ENCODE data around the gene BEGAIN.
"Not testable (repeated sequence)": the region's sequence is repeated elsewhere in the genome, so short reads cannot be mapped to it uniquely, and the experiment has no call there.

The BEGAIN gene

DNA sequence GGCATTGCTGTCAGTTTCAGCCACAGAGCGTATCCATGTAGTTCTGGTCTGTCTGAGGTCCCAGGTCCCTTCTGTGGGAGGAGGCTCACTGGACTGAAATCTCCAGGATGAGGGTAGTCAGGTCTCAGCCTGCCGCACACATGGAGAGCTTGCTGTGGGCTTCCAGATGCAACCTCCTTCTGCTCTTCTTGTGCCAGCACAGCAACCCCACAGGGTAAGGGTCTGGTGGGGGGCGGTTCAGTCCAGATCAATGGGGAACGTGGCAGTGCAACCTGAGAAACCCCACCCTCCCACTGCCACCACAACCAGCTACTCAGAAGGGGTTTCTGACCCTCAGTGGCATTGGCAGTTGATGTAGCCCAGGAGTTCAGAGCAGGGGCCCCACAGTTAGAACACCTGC lies 61.2 kb downstream of the BEGAIN start:
- Histone ChIP-seq H3K27me3 (ENCODE audit: insufficient read depth, low read length) (no peaks in the 10 kb centered on the region), H3K4me3 (ENCODE audit: low read length) (no peak overlapping the region), H3K36me3 (ENCODE audit: insufficient read depth, low read depth, low read length) (peaks cover 6% of the 10 kb centered on the region; the same call in 1 of the 2 replicates), H3K9ac (ENCODE audit: low read depth, low read length) (no peak overlapping the region), H3K27ac (ENCODE audit: low read length) (no peak overlapping the region), H3K9me3 (ENCODE audit: insufficient read depth, low read depth, low read length) (no peaks in the 10 kb centered on the region), H3K4me1 (ENCODE audit: insufficient read depth, low read length) (no peaks in the 10 kb centered on the region)

DNA sequence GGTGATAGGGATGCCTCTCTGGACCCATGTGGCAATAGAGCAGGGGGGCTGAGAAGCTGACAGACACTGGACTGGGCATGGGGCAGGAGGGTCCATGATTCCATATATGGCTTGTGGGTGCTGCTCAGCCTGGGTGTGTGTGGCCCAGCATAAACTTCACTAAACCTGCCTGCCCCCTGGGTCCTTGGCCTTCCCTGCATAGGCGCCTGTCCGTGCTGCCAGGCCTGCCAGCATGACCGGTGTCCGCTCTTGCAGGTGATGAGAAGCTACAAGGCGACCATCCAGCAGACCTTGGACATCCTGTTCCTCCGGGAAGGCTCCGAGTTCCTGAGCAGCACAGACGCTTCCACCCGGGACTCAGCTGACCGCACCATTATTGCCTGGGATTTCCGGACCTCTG lies 61.6 kb downstream of the BEGAIN start:
- H3K27me3 ChIP-seq (ENCODE audit: insufficient read depth, low read length): no peaks in the 10 kb centered on the region
- H3K27ac ChIP-seq (ENCODE audit: low read length): no peak overlapping the region
- H3K36me3 ChIP-seq (ENCODE audit: insufficient read depth, low read depth, low read length): peaks cover 6% of the 10 kb centered on the region; the same call in 1 of the 2 replicates
- H3K4me3 ChIP-seq (ENCODE audit: low read length): no peak overlapping the region
- H3K9ac ChIP-seq (ENCODE audit: low read depth, low read length): no peak overlapping the region
- no peaks in the 10 kb centered on the region for H3K4me1 ChIP-seq (ENCODE audit: insufficient read depth, low read length)
- no peaks in the 10 kb centered on the region for H3K9me3 ChIP-seq (ENCODE audit: insufficient read depth, low read depth, low read length)

DNA sequence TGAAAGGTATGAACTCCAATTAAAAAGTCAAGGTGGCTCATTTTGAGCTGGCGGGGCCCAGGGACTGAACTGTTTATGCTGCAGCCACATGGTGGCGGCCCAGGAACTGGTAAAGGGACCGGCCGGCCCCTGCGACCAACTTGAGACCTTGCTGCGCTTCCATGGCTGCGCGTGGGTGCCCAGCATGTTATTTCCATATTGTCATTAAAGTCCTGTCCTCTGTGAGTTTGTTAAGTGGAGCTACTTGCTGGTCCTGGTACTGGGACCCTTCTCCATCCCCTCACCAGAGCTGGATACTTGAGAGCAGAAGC lies 62.3 kb downstream of the BEGAIN start:
- Histone ChIP-seq H3K4me3 (ENCODE audit: low read length) (no peak overlapping the region), H3K27me3 (ENCODE audit: insufficient read depth, low read length) (no peaks in the 10 kb centered on the region), H3K9me3 (ENCODE audit: insufficient read depth, low read depth, low read length) (no peaks in the 10 kb centered on the region), H3K36me3 (ENCODE audit: insufficient read depth, low read depth, low read length) (peaks cover 6% of the 10 kb centered on the region; the same call in 1 of the 2 replicates), H3K4me1 (ENCODE audit: insufficient read depth, low read length) (no peaks in the 10 kb centered on the region), H3K27ac (ENCODE audit: low read length) (no peak overlapping the region), H3K9ac (ENCODE audit: low read depth, low read length) (no peak overlapping the region)

DNA sequence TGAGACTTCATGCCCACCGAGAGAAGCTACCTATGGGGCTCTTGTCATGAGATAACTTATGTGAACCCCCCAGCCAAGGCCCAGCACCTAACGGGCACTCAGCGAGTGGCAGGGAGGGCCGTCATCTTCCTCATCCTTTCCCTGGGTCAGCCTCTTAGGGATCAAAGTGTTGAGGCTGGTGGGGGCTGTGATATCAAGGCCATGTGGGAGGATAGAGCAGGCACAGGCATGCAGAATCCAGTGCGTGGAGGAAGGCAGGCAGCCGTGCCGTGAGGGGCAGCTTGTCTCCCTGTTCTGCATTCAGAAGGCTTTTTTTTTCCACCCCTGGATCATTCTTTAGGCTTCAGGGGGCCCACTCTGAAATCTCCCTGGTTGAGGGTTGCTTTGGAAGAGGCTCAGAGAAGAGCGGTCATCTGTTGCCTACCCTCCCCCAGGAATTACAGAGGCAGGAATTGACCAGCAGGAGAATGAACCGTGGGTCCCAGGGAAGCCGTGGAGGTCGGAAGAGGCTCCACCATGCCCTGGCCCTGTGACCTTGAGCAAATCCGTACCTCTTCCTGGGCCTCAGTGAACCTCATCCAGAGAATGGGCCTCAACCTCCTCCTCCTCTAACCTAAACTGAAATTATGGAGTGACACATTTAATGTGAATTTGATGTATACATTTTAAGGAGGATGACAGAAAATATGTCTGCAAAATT lies 62.8 kb downstream of the BEGAIN start:
- H3K9me3 ChIP-seq (ENCODE audit: insufficient read depth, low read depth, low read length): no peaks in the 10 kb centered on the region
- H3K4me1 ChIP-seq (ENCODE audit: insufficient read depth, low read length): no peaks in the 10 kb centered on the region
- H3K27ac ChIP-seq (ENCODE audit: low read length): no peak overlapping the region
- no peaks in the 10 kb centered on the region for H3K27me3 ChIP-seq (ENCODE audit: insufficient read depth, low read length)
- H3K4me3 ChIP-seq (ENCODE audit: low read length): no peak overlapping the region
- peaks cover 6% of the 10 kb centered on the region; the same call in 1 of the 2 replicates for H3K36me3 ChIP-seq (ENCODE audit: insufficient read depth, low read depth, low read length)
- no peak overlapping the region for H3K9ac ChIP-seq (ENCODE audit: low read depth, low read length)

DNA sequence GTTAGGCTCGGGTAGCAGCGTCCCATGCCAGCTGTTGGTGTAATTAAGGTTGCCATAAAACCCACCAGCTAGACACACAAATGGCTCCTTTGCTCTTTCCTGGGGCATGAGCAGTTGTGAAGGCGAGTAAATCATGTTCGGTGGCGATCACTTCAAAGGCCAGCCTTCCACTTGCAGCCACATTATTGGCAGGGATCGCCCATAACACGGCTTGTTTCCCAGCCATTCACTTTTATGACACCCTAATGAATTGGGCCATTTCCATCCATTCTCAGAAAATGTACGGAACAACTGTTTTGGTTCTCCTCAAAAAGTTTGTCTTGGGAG lies 63.4 kb downstream of the BEGAIN start:
- Histone ChIP-seq H3K27ac (ENCODE audit: low read length) (no peak overlapping the region), H3K4me1 (ENCODE audit: insufficient read depth, low read length) (no peaks in the 10 kb centered on the region), H3K4me3 (ENCODE audit: low read length) (no peak overlapping the region), H3K27me3 (ENCODE audit: insufficient read depth, low read length) (no peaks in the 10 kb centered on the region), H3K9ac (ENCODE audit: low read depth, low read length) (no peak overlapping the region), H3K9me3 (ENCODE audit: insufficient read depth, low read depth, low read length) (no peaks in the 10 kb centered on the region), H3K36me3 (ENCODE audit: insufficient read depth, low read depth, low read length) (peaks cover 6% of the 10 kb centered on the region; the same call in 1 of the 2 replicates)

DNA sequence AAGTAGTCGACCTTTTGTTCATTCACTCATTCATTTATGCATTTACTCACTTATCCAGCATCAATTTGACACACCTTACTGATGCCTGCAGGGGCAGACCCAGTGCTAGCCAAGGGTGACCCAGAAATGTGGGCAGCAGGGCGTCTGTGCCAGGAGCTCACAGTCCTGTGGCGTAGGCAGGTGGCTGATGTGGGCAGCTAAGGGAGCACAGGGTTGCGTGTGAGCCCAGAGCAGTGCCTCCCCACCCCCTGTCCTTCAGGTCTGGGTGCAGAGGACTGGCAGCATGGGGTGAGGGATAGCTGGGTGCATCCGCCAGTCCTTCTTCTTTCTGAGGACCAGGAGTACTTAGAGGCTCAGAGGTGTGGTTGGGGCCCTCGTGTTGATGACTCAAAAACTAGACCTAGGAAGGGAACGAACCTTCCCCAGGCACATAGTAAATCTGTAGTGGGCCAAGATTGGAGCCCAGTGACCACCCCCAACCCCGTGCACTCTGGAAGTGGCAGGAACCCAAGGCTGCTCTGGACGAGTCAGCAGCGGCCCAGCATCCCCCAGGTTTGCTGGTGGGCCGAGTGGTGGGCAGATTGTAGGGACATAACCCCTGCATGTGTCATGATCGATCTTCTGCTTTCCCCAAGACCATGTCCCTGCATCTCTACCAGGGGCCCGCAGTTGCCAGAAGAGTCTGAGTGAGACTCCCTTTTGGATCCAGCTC lies 63.9 kb downstream of the BEGAIN start:
- Histone ChIP-seq H3K27ac (ENCODE audit: low read length) (no peak overlapping the region), H3K27me3 (ENCODE audit: insufficient read depth, low read length) (no peaks in the 10 kb centered on the region), H3K9ac (ENCODE audit: low read depth, low read length) (no peak overlapping the region), H3K9me3 (ENCODE audit: insufficient read depth, low read depth, low read length) (no peaks in the 10 kb centered on the region), H3K36me3 (ENCODE audit: insufficient read depth, low read depth, low read length) (peaks cover 6% of the 10 kb centered on the region; the same call in 1 of the 2 replicates), H3K4me3 (ENCODE audit: low read length) (no peak overlapping the region), H3K4me1 (ENCODE audit: insufficient read depth, low read length) (no peaks in the 10 kb centered on the region)

DNA sequence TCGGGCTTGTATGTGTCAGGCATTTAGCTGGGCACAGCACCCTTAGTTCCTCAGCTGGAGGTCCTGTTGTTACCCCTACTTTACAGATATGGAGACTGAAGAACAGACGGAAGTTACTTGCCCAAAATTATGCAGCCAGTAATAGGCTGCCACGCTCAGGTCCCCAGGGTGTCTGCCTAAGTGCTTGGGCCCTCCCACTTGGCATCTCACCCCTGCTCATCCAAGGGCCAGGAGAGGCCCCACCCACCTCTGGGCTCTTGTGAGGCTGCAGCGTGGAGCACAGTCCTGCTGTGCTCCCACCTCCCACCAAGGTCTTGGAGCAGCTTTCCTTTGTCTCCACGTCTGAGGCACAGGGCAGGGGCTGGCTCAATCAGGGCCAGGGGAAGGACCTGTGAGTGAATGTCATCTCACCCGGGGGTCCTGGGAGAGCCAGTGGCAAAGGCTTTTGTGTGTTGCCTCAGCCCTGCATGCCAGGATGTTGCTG lies 64.6 kb downstream of the BEGAIN start:
- no peaks in the 10 kb centered on the region for H3K4me1 ChIP-seq (ENCODE audit: insufficient read depth, low read length)
- no peak overlapping the region for H3K27ac ChIP-seq (ENCODE audit: low read length)
- H3K4me3 ChIP-seq (ENCODE audit: low read length): no peak overlapping the region
- no peaks in the 10 kb centered on the region for H3K27me3 ChIP-seq (ENCODE audit: insufficient read depth, low read length)
- peaks cover 6% of the 10 kb centered on the region; the same call in 1 of the 2 replicates for H3K36me3 ChIP-seq (ENCODE audit: insufficient read depth, low read depth, low read length)
- no peaks in the 10 kb centered on the region for H3K9me3 ChIP-seq (ENCODE audit: insufficient read depth, low read depth, low read length)
- no peak overlapping the region for H3K9ac ChIP-seq (ENCODE audit: low read depth, low read length)

DNA sequence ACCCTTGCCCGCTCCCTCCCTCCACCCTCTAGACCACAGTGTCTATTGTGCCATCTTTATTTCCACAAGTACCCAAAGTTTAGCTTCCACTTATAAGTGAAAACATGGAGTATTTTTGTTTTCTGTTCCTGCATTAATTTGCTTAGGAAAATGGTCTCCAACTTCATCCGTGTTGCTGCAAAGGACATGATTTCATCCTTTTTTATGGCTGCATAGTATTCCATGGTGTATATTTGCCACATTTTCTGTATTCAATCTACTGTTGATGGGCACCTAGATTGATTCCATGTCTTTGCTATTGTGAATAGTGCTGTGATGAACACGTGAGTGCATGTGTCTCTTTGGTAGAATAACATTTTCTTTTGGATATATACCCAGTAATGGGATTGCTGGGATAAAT lies 81.2 kb downstream of the BEGAIN start:
- not testable (repeated sequence) for H3K36me3 ChIP-seq (ENCODE audit: insufficient read depth, low read depth, low read length); H3K4me1 ChIP-seq (ENCODE audit: insufficient read depth, low read length); H3K9ac ChIP-seq (ENCODE audit: low read depth, low read length); H3K9me3 ChIP-seq (ENCODE audit: insufficient read depth, low read depth, low read length); H3K4me3 ChIP-seq (ENCODE audit: low read length); H3K27me3 ChIP-seq (ENCODE audit: insufficient read depth, low read length); H3K27ac ChIP-seq (ENCODE audit: low read length)

DNA sequence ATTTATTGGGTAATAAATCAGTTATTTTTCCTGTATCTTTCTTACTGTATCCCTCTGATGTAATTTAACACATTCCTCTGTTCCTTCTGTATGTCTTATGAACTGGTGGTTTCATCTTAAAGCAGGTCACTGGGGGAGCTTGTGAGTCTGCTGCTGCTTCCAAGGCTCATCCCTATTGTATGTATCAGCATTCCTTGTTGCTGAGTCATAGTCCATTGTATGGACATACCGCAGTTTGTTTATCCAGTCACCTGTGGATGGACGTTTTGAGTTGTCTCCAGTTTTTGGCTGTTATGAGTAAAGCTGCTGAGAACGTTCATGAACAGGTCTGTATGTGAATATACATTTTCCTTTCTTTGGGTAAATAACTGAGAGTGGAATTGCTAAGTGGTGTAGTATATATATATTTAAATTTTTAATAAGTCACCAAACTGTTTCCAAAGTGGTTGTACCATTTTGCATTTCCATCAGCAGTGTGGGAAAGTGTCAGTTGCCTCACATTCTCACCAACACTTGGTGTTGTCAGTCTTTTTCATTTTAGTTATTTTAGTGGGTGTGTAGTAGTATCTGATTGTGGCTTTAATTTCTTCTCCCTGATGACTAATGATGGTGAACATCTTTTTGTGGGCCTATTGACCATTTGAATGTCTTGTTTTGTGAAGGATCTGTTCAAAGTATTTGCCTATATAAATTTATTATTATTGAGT lies 82.7 kb downstream of the BEGAIN start:
- Histone ChIP-seq H3K4me3 (ENCODE audit: low read length) (no peak overlapping the region), H3K27ac (ENCODE audit: low read length) (no peak overlapping the region), H3K4me1 (ENCODE audit: insufficient read depth, low read length) (no peaks in the 10 kb centered on the region), H3K36me3 (ENCODE audit: insufficient read depth, low read depth, low read length) (no peaks in the 10 kb centered on the region), H3K27me3 (ENCODE audit: insufficient read depth, low read length) (no peaks in the 10 kb centered on the region), H3K9ac (ENCODE audit: low read depth, low read length) (no peak overlapping the region), H3K9me3 (ENCODE audit: insufficient read depth, low read depth, low read length) (peaks cover 10% of the 10 kb centered on the region; the same call in 1 of the 2 replicates)

DNA sequence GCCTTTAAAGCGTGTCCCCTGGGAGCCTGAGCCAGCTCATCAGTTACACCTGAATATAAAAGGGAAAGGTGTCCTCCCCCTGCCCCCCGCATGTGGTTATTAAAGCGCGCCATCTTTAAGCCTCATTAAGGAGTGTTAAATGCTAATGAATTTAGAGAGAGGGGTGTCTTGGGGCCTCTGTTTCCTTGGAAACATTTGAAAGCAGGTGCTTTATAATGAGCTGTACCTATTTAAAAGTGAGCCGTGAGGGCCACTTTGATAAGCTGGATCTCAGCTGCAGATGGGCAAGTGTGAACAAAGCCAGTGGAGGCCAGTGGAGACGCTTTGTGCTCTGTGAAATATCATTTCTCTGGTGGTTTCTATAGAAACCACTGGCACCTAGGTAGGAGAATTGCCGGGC lies 84.0 kb downstream of the BEGAIN start:
- H3K9me3 ChIP-seq (ENCODE audit: insufficient read depth, low read depth, low read length): peaks cover 10% of the 10 kb centered on the region; the same call in 1 of the 2 replicates
- H3K27ac ChIP-seq (ENCODE audit: low read length): no peak overlapping the region
- H3K27me3 ChIP-seq (ENCODE audit: insufficient read depth, low read length): no peaks in the 10 kb centered on the region
- no peak overlapping the region for H3K4me3 ChIP-seq (ENCODE audit: low read length)
- no peaks in the 10 kb centered on the region for H3K36me3 ChIP-seq (ENCODE audit: insufficient read depth, low read depth, low read length)
- H3K9ac ChIP-seq (ENCODE audit: low read depth, low read length): no peak overlapping the region
- H3K4me1 ChIP-seq (ENCODE audit: insufficient read depth, low read length): no peaks in the 10 kb centered on the region

DNA sequence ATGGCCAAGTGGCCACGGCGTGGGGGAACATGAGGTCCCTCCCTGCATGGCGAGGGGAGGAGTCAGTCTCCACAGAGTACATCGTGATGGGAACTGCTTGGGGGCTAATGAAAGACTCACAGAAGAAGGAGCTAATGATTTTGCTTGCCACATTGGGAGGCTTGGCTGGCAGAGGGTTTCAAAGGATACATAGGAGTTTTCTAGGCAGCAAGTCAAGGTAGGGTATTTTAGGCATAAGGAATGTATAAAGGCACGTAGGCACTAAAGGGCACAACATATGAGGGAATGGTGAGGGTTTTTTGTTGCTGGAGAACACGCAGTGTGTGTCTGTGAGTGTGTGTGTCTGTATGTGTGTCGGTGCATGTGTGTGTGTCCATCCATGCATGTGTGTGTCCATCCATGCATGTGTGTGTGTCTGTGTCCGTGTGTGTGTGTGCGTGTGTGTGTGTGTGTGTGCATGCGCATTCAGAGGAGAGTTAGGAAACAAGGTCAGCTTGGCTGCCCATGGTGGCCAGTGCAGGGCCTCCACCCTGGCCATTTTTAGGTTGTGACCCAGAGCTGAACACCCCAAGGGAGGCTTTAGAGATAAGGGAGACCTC lies 84.5 kb downstream of the BEGAIN start:
- no peak overlapping the region for H3K27ac ChIP-seq (ENCODE audit: low read length)
- H3K9ac ChIP-seq (ENCODE audit: low read depth, low read length): no peak overlapping the region
- H3K27me3 ChIP-seq (ENCODE audit: insufficient read depth, low read length): no peaks in the 10 kb centered on the region
- H3K4me3 ChIP-seq (ENCODE audit: low read length): no peak overlapping the region
- H3K4me1 ChIP-seq (ENCODE audit: insufficient read depth, low read length): no peaks in the 10 kb centered on the region
- peaks cover 10% of the 10 kb centered on the region; the same call in 1 of the 2 replicates for H3K9me3 ChIP-seq (ENCODE audit: insufficient read depth, low read depth, low read length)
- H3K36me3 ChIP-seq (ENCODE audit: insufficient read depth, low read depth, low read length): no peaks in the 10 kb centered on the region

Measured in iPS-20b (cell line).